Small intestine (tissue), 4 donors: Measurements from ENCODE around the gene CFAP68. TPM values are rescaled to one million over a fixed set of nuclear protein-coding genes. Genes with fewer than 3 reads are reported as not detected.

Experiments
- polyA plus RNA-seq, 4 donors: library from polyadenylated mRNA; stranded (reverse) in 3 of 4; unstranded in 1 of 4; fragments of 200-250 nt in 3 of 4; fragments of 120-200 nt in 1 of 4; gene quantifications; one replicate each; pipeline versions ENCODE4 v1.2.1 to v1.2.3, GENCODE V29; 2013
- donor health status: healthy with polysubstance abuse.
- donor health status: Bipolar disorder and iron deficiency.
- donor health status: healthy.

The CFAP68 gene
- polyA plus RNA-seq, 4 donors = 21.2 to 44.2 (median 27.5) TPM

Other genes with a start within 250 kb of the CFAP68 start
- gene PPP2R1B, start 113.2 kb upstream of the CFAP68 start, polyA plus RNA-seq = 10 to 100 TPM in 3 of 4 donors, 1 to 10 TPM in 1; 9.5 to 38.4 (median 14.4) TPM
- gene ALG9, start 8.0 kb upstream of the CFAP68 start, polyA plus RNA-seq = 10 to 100 TPM; 15.7 to 31.9 (median 17.3) TPM
- 1 to 10 TPM in 3 of 4 donors, under 1 TPM in 1; 0.67 to 3.3 (median 1.6) TPM for gene FDXACB1, start 376 bp upstream of the CFAP68 start, polyA plus RNA-seq
- 100 to 1,000 TPM in 1 of 4 donors, 10 to 100 TPM in 3; 12.4 to 260 (median 45.0) TPM for gene CRYAB, start 32.2 kb downstream of the CFAP68 start, polyA plus RNA-seq
- gene HSPB2, start 33.2 kb downstream of the CFAP68 start, polyA plus RNA-seq = 1 to 10 TPM in 3 of 4 donors, not detected in 1; 1.7 to 4.3 (median 3.0) TPM
- gene C11orf52, start 39.4 kb downstream of the CFAP68 start, polyA plus RNA-seq = 10 to 100 TPM; 10.3 to 33.5 (median 24.9) TPM
- 1 to 10 TPM; 1.3 to 9.7 (median 5.1) TPM for gene DIXDC1, start 57.8 kb downstream of the CFAP68 start, polyA plus RNA-seq
- 10 to 100 TPM; 24.0 to 28.4 (median 24.5) TPM for gene DLAT, start 145.9 kb downstream of the CFAP68 start, polyA plus RNA-seq
- gene PIH1D2, start 194.5 kb downstream of the CFAP68 start, polyA plus RNA-seq = 1 to 10 TPM in 2 of 4 donors, under 1 TPM in 1, not detected in 1; 0.67 to 1.2 (median 1.1) TPM
- gene NKAPD1, start 194.8 kb downstream of the CFAP68 start, polyA plus RNA-seq = 10 to 100 TPM in 2 of 4 donors, 1 to 10 TPM in 2; 8.3 to 26.4 (median 12.7) TPM
- gene TIMM8B, start 207.2 kb downstream of the CFAP68 start, polyA plus RNA-seq = 100 to 1,000 TPM in 1 of 4 donors, 10 to 100 TPM in 3; 53.3 to 154 (median 94.4) TPM
- gene SDHD, start 207.3 kb downstream of the CFAP68 start, polyA plus RNA-seq = 100 to 1,000 TPM; 145 to 421 (median 229) TPM